Measurements from ENCODE around the gene GSTCD. TPM values are rescaled to one million over a fixed set of nuclear protein-coding genes. Genes with fewer than 3 reads are reported as not detected.

GSTCD gene
- total and polyA plus RNA-seq, 4 donors = 1.2 to 8.7 (median 4.3) TPM

DNA sequence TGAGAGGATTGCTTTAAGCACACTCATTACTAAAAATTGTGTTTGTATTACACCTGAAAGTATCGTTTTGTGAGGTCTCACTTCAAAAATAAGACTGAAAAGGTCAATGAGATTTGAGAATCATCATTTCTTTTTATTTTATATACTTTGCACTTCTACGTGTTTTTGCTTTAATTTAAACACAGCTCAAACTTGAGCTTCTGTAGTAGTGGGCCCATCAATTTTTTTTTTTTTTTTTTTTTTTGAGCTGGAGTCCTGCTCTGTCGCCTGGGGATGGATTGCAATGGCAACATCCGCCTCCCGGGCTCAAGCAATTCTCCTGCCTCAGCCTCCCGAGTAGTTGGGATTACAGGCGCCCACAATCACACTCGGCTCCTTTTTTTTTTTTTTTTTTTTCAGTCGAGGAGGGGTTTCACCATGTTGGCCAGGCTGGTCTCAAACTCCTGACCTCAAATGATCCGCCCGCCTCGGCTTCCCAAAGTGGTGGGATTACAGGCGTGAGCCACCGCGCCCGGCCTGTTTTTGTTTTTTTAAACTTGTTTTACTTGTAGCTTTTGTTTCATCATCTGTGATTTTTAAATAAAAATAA, 1.5 kb downstream of the GSTCD start:
- H3K36me3 ChIP-seq (ENCODE audit: control insufficient read depth in 4 of 4, insufficient read depth in 3 of 4, low read depth in 1 of 4, low read length in 3 of 4) = no peaks in the 10 kb centered on the region
- H3K27me3 ChIP-seq (ENCODE audit: control insufficient read depth in 4 of 4, insufficient read depth in 4 of 4, low read length in 3 of 4) = no peaks in the 10 kb centered on the region
- H3K27ac ChIP-seq (ENCODE audit: low read depth in 1 of 2, low read length in 2 of 2) = no peak overlapping the region
- TF ChIP-seq, protein P1, sequence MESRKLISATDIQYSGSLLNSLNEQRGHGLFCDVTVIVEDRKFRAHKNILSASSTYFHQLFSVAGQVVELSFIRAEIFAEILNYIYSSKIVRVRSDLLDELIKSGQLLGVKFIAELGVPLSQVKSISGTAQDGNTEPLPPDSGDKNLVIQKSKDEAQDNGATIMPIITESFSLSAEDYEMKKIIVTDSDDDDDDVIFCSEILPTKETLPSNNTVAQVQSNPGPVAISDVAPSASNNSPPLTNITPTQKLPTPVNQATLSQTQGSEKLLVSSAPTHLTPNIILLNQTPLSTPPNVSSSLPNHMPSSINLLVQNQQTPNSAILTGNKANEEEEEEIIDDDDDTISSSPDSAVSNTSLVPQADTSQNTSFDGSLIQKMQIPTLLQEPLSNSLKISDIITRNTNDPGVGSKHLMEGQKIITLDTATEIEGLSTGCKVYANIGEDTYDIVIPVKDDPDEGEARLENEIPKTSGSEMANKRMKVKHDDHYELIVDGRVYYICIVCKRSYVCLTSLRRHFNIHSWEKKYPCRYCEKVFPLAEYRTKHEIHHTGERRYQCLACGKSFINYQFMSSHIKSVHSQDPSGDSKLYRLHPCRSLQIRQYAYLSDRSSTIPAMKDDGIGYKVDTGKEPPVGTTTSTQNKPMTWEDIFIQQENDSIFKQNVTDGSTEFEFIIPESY (IDR thresholded peaks at IDR 0.05) = no peak
- TF ChIP-seq HNF4A (conservative IDR thresholded peaks at IDR 0.05) = no peak
- TF ChIP-seq NR2F2 (IDR thresholded peaks at IDR 0.05) = no peak
- no peak for TF ChIP-seq JUND (IDR thresholded peaks at IDR 0.05)
- TF ChIP-seq YY1 (IDR thresholded peaks at IDR 0.05) = no peak
- no peak for TF ChIP-seq SP1 (IDR thresholded peaks at IDR 0.05)
- TF ChIP-seq RXRA (IDR thresholded peaks at IDR 0.05) = no peak
- TF ChIP-seq FOXA2 (IDR thresholded peaks at IDR 0.05) = no peak
- TF ChIP-seq EGR1 (IDR thresholded peaks at IDR 0.05; ENCODE audit: low read depth in 2 of 2) = no peak
- no peak for TF ChIP-seq FOXA1 (IDR thresholded peaks at IDR 0.05)
- TF ChIP-seq, protein P2, sequence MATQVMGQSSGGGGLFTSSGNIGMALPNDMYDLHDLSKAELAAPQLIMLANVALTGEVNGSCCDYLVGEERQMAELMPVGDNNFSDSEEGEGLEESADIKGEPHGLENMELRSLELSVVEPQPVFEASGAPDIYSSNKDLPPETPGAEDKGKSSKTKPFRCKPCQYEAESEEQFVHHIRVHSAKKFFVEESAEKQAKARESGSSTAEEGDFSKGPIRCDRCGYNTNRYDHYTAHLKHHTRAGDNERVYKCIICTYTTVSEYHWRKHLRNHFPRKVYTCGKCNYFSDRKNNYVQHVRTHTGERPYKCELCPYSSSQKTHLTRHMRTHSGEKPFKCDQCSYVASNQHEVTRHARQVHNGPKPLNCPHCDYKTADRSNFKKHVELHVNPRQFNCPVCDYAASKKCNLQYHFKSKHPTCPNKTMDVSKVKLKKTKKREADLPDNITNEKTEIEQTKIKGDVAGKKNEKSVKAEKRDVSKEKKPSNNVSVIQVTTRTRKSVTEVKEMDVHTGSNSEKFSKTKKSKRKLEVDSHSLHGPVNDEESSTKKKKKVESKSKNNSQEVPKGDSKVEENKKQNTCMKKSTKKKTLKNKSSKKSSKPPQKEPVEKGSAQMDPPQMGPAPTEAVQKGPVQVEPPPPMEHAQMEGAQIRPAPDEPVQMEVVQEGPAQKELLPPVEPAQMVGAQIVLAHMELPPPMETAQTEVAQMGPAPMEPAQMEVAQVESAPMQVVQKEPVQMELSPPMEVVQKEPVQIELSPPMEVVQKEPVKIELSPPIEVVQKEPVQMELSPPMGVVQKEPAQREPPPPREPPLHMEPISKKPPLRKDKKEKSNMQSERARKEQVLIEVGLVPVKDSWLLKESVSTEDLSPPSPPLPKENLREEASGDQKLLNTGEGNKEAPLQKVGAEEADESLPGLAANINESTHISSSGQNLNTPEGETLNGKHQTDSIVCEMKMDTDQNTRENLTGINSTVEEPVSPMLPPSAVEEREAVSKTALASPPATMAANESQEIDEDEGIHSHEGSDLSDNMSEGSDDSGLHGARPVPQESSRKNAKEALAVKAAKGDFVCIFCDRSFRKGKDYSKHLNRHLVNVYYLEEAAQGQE (IDR thresholded peaks at IDR 0.05) = no peak
- no peak for DNase-seq (ENCODE audit: low spot score)
- WGBS = 78% methylated on average over 16 of the region's 16 CpGs
- peaks cover 6 to 30% (median 24%) of the 10 kb centered on the region in 4 donors for H3K4me1 ChIP-seq (ENCODE audit: control insufficient read depth in 4 of 4, insufficient read depth in 4 of 4, low read length in 3 of 4)
- H3K9me3 ChIP-seq (ENCODE audit: control insufficient read depth in 4 of 4, low read length in 3 of 4) = no peaks in the 10 kb centered on the region
- no peak overlapping the region for H3K9ac ChIP-seq (ENCODE audit: low read depth in 1 of 2, low read length in 2 of 2)
- no peak overlapping the region for H3K4me3 ChIP-seq (ENCODE audit: low read depth in 1 of 3, low read length in 3 of 3)

DNA sequence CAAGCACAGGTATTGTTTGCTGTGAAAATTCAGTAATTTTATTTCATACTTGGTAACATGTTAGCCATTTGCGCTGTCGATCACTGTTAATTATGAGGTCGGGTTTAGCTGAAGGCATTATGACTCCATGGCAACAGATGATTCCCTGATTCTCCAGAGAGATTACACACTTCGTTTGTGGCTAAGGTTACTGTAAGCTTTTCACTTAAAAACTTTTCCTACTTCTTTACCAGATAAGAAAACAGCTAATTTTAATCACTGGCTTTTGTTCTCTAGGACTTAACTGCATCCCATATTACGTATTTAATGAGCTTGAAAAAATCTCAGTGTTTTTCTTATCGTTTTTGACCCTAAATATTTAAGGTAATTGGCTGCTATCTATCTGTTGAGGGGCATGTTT, 2.1 kb downstream of the GSTCD start:
- 88% methylated on average over 6 of the region's 6 CpGs for WGBS
- no peaks in the 10 kb centered on the region for H3K36me3 ChIP-seq (ENCODE audit: control insufficient read depth in 4 of 4, insufficient read depth in 3 of 4, low read depth in 1 of 4, low read length in 3 of 4)
- no peak overlapping the region for H3K9ac ChIP-seq (ENCODE audit: low read depth in 1 of 2, low read length in 2 of 2)
- no peak overlapping the region for H3K4me3 ChIP-seq (ENCODE audit: low read depth in 1 of 3, low read length in 3 of 3)
- H3K9me3 ChIP-seq (ENCODE audit: control insufficient read depth in 4 of 4, low read length in 3 of 4) = no peaks in the 10 kb centered on the region
- no peaks in the 10 kb centered on the region for H3K27me3 ChIP-seq (ENCODE audit: control insufficient read depth in 4 of 4, insufficient read depth in 4 of 4, low read length in 3 of 4)
- TF ChIP-seq FOXA1 (IDR thresholded peaks at IDR 0.05) (no peak), EGR1 (IDR thresholded peaks at IDR 0.05; ENCODE audit: low read depth in 2 of 2) (no peak), SP1 (IDR thresholded peaks at IDR 0.05) (no peak), HNF4A (conservative IDR thresholded peaks at IDR 0.05) (no peak), HNF4G (IDR thresholded peaks at IDR 0.05) (no peak), RXRA (IDR thresholded peaks at IDR 0.05) (no peak), YY1 (IDR thresholded peaks at IDR 0.05) (no peak), TAF1 (conservative IDR thresholded peaks at IDR 0.05) (no peak), JUND (IDR thresholded peaks at IDR 0.05) (no peak), RAD21 (IDR thresholded peaks at IDR 0.05) (no peak), NR2F2 (IDR thresholded peaks at IDR 0.05) (no peak)
- TF ChIP-seq, protein P2 (IDR thresholded peaks at IDR 0.05) = no peak
- TF ChIP-seq, protein P3, sequence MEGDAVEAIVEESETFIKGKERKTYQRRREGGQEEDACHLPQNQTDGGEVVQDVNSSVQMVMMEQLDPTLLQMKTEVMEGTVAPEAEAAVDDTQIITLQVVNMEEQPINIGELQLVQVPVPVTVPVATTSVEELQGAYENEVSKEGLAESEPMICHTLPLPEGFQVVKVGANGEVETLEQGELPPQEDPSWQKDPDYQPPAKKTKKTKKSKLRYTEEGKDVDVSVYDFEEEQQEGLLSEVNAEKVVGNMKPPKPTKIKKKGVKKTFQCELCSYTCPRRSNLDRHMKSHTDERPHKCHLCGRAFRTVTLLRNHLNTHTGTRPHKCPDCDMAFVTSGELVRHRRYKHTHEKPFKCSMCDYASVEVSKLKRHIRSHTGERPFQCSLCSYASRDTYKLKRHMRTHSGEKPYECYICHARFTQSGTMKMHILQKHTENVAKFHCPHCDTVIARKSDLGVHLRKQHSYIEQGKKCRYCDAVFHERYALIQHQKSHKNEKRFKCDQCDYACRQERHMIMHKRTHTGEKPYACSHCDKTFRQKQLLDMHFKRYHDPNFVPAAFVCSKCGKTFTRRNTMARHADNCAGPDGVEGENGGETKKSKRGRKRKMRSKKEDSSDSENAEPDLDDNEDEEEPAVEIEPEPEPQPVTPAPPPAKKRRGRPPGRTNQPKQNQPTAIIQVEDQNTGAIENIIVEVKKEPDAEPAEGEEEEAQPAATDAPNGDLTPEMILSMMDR (IDR thresholded peaks at IDR 0.05; ENCODE audit: low read depth, low read length, missing input control) = no peak
- TF ChIP-seq, protein P4, sequence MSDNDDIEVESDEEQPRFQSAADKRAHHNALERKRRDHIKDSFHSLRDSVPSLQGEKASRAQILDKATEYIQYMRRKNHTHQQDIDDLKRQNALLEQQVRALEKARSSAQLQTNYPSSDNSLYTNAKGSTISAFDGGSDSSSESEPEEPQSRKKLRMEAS (IDR thresholded peaks at IDR 0.05) = no peak
- TF ChIP-seq, protein P1 (IDR thresholded peaks at IDR 0.05) = no peak
- peaks cover 6 to 30% (median 24%) of the 10 kb centered on the region in 4 donors for H3K4me1 ChIP-seq (ENCODE audit: control insufficient read depth in 4 of 4, insufficient read depth in 4 of 4, low read length in 3 of 4)
- DNase-seq (ENCODE audit: low spot score) = no peak
- H3K27ac ChIP-seq (ENCODE audit: low read depth in 1 of 2, low read length in 2 of 2) = no peak overlapping the region
